Pancreas (tissue), 10 donors: ENCODE measurements around the gene AURKAIP1. TPM values are rescaled to one million over a fixed set of nuclear protein-coding genes. Genes with fewer than 3 reads are reported as not detected.

Experiments
- ATAC-seq, 4 donors: fragments of 200-7000 bp; cut with Tn5 transposase; one replicate each; pipeline versions ENCODE4 v1.8.0 to v1.9.1; 2020; ENCODE audit warnings: mild to moderate bottlenecking in 4 of 4, moderate library complexity in 4 of 4
- DNase-seq, 6 donors: peaks; one replicate each; pipeline ENCODE4 v3.0.0-alpha.2; 2020
- FAIRE-seq: peaks from 2 replicates; lab custom pipeline; 2012; peaks lifted over from hg19 to GRCh38; lab: Jason Lieb, UNC
- H3K27ac ChIP-seq, 4 donors: fragments of 200-600 bp; sonication (generic); 1 replicate in 3 of 4; 2 replicates in 1 of 4; pipeline versions ENCODE4 v1.5.0 to v1.8.0; 2020
- H3K27me3 ChIP-seq, 4 donors: fragments of 200-600 bp; one replicate each; pipeline ENCODE4 v1.8.0; 2021
- H3K36me3 ChIP-seq, 3 donors: fragments of 200-600 bp; sonication (generic) in 1 of 3; one replicate each; pipeline versions ENCODE4 v1.5.0 to v1.8.0; 2020 to 2021
- H3K4me1 ChIP-seq, 3 donors: fragments of 200-600 bp; one replicate each; pipeline ENCODE4 v1.8.0; 2021
- H3K4me3 ChIP-seq, 4 donors: fragments of 200-600 bp; sonication (generic) in 2 of 4; one replicate each; pipeline versions ENCODE4 v1.5.0 to v1.8.0; 2020 to 2021
- H3K9me3 ChIP-seq, 4 donors: fragments of 200-600 bp; one replicate each; pipeline ENCODE4 v1.8.0; 2021
- CTCF ChIP-seq, 4 donors: fragments of 200-600 bp; sonication (generic) in 3 of 4; IDR thresholded peaks; one replicate each; pipeline versions ENCODE4 v1.5.0 to v1.8.0; 2021; ENCODE audit warnings: antibody characterized with exemption in 4 of 4
- WGBS, 2 donors: extraction: QIAGEN DNeasy Blood & Tissue Kit; methylation state at CpG; one replicate each; pipeline ENCODE4 v1.1.7; 2013; 5-methylcytosine and 5-hydroxymethylcytosine counted together
- intact Hi-C, 3 donors: fragments of 100-400 bp; cut with DNase I; formaldehyde crosslinking; loops; one replicate each; pipeline versions ENCODE4 v1.11.1 to v1.14.2; 2022
- polyA plus RNA-seq, 2 donors: library from polyadenylated mRNA; stranded (reverse); fragments of 200-250 nt; gene quantifications; one replicate each; pipeline ENCODE4 v1.2.3, GENCODE V29; 2013
- total RNA-seq, 6 donors: library from RNA; stranded (reverse); fragmentation: NEBNext Ultra II Directional in 4 of 6; extraction: Animal tissue kit (Norgen Biotek cat#: 25700) in 4 of 6; gene quantifications; one replicate each; pipeline versions ENCODE4 v1.2.1 to v1.2.4, GENCODE V29; 2021 to 2023
- donor health status: healthy with polysubstance abuse.
- donor health status: DM: no; HTN: no; CAD: no; lungs with moderate emphysema.
- donor health status: DM: no; HTN: no; CAD: no.
- donor health status: control.
- donor health status: control.
- donor health status: Bipolar disorder and iron deficiency.
- donor health status: DM: yes; HTN: yes; CAD: no.
- donor health status: DM: no; HTN: no; CAD: no.
- donor health status: DM: no; HTN: no; CAD: no.
- donor health status: DM: yes; HTN: yes; CAD: no.

Gene AURKAIP1
- total and polyA plus RNA-seq, 8 donors, result 52.8 to 161 (median 64.9) TPM

- no peak overlapping the region for H3K27ac ChIP-seq
- H3K27me3 ChIP-seq, result no peaks in the 10 kb centered on the region
- no peaks in the 10 kb centered on the region for H3K4me1 ChIP-seq
- no peak for DNase-seq
- intact Hi-C loops, result no loop called here
- no peak overlapping the region for H3K4me3 ChIP-seq
- H3K9me3 ChIP-seq, result no peaks in the 10 kb centered on the region
- no peak for ATAC-seq
- FAIRE-seq, result no peak
- H3K36me3 ChIP-seq, result peaks cover 0 to 22% (median 5%) of the 10 kb centered on the region in 3 donors
- TF ChIP-seq CTCF (IDR thresholded peaks at IDR 0.05), result no peak
- 95 to 96% methylated on average over 28 to 32 of the region's 32 CpGs for WGBS, 2 donors
Measured at GRCh38 chr1:1336931-1337792, 37.8 kb downstream of the AURKAIP1 start.

GRCh38 chr1:1336446-1336845 lies 38.6 kb downstream of the AURKAIP1 start:
- no peak overlapping the region for H3K4me3 ChIP-seq
- H3K36me3 ChIP-seq, result peaks cover 0 to 22% (median 5%) of the 10 kb centered on the region in 3 donors
- no peaks in the 10 kb centered on the region for H3K4me1 ChIP-seq
- TF ChIP-seq CTCF (IDR thresholded peaks at IDR 0.05), result no peak
- H3K27me3 ChIP-seq, result no peaks in the 10 kb centered on the region
- 92 to 96% methylated on average over 26 of the region's 26 CpGs for WGBS, 2 donors
- ATAC-seq, result no peak
- FAIRE-seq, result no peak
- no peak for DNase-seq
- intact Hi-C loops, result no loop called here
- no peak overlapping the region for H3K27ac ChIP-seq
- H3K9me3 ChIP-seq, result no peaks in the 10 kb centered on the region

DNA sequence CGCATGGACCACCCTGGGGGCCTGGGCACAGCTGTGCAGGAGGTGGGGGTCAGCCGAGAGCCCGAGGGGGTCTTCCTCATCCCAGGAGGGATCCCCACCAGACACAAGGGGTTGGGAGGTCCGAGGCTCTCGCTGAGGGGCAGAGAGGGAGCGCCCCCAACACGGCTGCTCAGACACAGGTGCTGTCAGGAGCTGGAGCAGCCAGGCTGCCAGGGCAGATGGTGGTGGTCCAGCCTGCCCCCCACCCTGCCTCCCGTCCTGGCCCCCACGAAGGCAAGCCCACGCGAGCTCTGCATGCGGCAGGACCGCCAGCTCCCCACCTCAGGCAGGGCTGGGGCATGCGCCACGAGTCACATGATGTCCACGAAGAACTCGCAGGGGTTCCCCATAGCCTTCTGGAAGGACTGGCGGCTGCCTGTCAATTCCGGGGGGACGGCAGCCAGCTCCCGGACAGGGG lies 39.2 kb downstream of the AURKAIP1 start:
- TF ChIP-seq CTCF (IDR thresholded peaks at IDR 0.05), result no peak
- Histone ChIP-seq H3K9me3 (no peaks in the 10 kb centered on the region), H3K4me1 (no peaks in the 10 kb centered on the region), H3K27ac (no peak overlapping the region), H3K4me3 (no peak overlapping the region), H3K27me3 (no peaks in the 10 kb centered on the region), H3K36me3 (peaks cover 0 to 22% (median 5%) of the 10 kb centered on the region in 3 donors)
- ATAC-seq (no peak), DNase-seq (no peak), FAIRE-seq (no peak)
- intact Hi-C loops, result no loop called here
- 88% methylated on average over 18 to 21 of the region's 21 CpGs for WGBS, 2 donors

DNA sequence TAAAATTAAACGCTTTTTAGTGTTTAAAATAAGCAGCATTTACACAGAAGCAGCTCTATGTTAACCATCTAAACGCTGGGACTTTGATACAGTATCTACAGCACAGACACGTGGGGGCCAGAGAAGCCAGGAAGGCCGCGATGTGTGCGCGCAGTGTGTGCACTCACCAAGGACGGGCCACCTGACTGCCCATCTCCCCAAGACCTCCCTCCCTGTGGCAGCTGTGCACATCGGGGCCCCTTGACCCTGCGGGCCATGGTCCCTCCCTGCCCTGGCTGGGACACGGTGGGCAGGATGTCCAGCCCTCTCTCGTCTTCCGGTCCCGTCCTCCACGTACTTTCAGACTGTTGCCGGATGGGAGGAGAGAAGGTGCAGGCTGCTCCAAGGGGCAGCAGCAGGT lies 39.7 kb downstream of the AURKAIP1 start:
- Histone ChIP-seq H3K4me3 (no peak overlapping the region), H3K27ac (no peak overlapping the region), H3K9me3 (no peaks in the 10 kb centered on the region), H3K36me3 (peaks cover 0 to 22% (median 5%) of the 10 kb centered on the region in 3 donors), H3K27me3 (no peaks in the 10 kb centered on the region), H3K4me1 (no peaks in the 10 kb centered on the region)
- no peak for TF ChIP-seq CTCF (IDR thresholded peaks at IDR 0.05)
- intact Hi-C loops, result no loop called here
- ATAC-seq, result no peak
- WGBS, 2 donors, result 83 to 84% methylated on average over 16 of the region's 16 CpGs
- DNase-seq, result no peak
- no peak for FAIRE-seq

DNA sequence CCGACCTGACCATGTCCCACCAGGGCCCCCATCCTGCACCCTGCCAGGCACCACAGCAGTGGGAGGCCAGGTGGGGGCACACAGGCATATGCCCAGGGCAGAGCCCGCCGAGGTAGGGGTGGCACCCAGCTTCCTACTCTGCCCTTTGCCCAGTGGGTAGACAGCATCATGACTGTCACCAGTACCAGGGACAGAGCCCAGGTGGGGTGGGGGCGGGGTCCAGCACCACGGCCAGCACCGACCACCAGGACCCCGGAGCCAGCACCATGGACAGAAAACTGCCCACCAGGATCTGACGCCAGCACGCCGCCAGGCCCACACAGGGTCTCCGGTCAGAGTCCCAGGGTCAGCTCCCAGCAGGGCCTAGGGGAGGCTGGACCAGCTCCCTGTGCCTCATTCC lies 40.2 kb downstream of the AURKAIP1 start:
- ATAC-seq (peak in 1 of 4 donors; percentile 3), FAIRE-seq (no peak), DNase-seq (no peak)
- WGBS, 2 donors, result 79 to 80% methylated on average over 11 of the region's 11 CpGs
- no peaks in the 10 kb centered on the region for H3K27me3 ChIP-seq
- no peak for TF ChIP-seq CTCF (IDR thresholded peaks at IDR 0.05)
- intact Hi-C loops, result no loop called here
- H3K36me3 ChIP-seq, result peaks cover 0 to 22% (median 5%) of the 10 kb centered on the region in 3 donors
- H3K9me3 ChIP-seq, result no peaks in the 10 kb centered on the region
- H3K4me3 ChIP-seq, result no peak overlapping the region
- H3K27ac ChIP-seq, result no peak overlapping the region
- no peaks in the 10 kb centered on the region for H3K4me1 ChIP-seq
